Astrocyte (in vitro differentiated cells and primary cell): Measurements from ENCODE around the gene LMTK2.

Experiments used
- EZH2 ChIP-seq: IDR thresholded peaks from 2 replicates; pipeline ENCODE4 v1.6.1; 2012; ENCODE audit warnings: mild to moderate bottlenecking, low read length, inconsistent platforms; ENCODE audit not compliant: insufficient read depth
- TF ChIP-seq, protein P1 (sequence below): IDR thresholded peaks from 2 replicates; pipeline ENCODE4 v1.5.1; 2011; ENCODE audit warnings: low read depth, mild to moderate bottlenecking, inconsistent platforms, low read length, moderate library complexity; ENCODE audit not compliant: insufficient read depth

DNA sequence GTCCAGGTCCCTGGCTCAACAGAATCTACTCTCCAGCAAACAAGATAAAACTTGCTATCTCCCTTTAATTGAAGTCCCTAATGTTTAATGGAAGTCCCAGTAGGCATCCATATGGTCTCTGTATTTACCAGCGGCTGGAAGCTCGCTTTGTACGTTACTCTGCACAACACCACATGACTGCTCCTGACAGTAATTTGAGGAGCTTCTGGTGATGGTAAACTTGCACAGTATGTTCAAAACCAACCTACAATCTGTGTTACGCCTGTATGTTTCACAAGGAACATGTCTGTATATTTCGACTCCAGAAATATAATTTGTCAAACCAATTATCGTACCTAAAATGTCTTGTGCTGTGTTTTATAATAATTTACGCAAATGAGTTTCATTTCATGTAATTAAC is 149.8 kb downstream of the LMTK2 start:
- TF ChIP-seq, protein P1, sequence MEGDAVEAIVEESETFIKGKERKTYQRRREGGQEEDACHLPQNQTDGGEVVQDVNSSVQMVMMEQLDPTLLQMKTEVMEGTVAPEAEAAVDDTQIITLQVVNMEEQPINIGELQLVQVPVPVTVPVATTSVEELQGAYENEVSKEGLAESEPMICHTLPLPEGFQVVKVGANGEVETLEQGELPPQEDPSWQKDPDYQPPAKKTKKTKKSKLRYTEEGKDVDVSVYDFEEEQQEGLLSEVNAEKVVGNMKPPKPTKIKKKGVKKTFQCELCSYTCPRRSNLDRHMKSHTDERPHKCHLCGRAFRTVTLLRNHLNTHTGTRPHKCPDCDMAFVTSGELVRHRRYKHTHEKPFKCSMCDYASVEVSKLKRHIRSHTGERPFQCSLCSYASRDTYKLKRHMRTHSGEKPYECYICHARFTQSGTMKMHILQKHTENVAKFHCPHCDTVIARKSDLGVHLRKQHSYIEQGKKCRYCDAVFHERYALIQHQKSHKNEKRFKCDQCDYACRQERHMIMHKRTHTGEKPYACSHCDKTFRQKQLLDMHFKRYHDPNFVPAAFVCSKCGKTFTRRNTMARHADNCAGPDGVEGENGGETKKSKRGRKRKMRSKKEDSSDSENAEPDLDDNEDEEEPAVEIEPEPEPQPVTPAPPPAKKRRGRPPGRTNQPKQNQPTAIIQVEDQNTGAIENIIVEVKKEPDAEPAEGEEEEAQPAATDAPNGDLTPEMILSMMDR: no peak
- TF ChIP-seq EZH2: no peak
